B cell (primary cell): ENCODE results near the gene IPMK. TPM values are rescaled to one million over a fixed set of nuclear protein-coding genes. Genes with fewer than 3 reads are reported as not detected.

Experiments used
- ATAC-seq: fragments of 200-7000 bp; cut with Tn5 transposase; one replicate; pipeline ENCODE4 v1.10.0; 2021; ENCODE audit warnings: low read depth, mild to moderate bottlenecking, moderate number of reproducible peaks, moderate library complexity
- CTCF ChIA-PET: fragments of 350-600 bp; sonication (Branson Sonifier 250); formaldehyde crosslinking; loops from one replicate; lab custom pipeline; 2021; ENCODE audit warnings: antibody characterized with exemption, inconsistent platforms; lab: Charles Lee
- POLR2A ChIA-PET: fragments of 350-600 bp; sonication (Branson Sonifier 250); formaldehyde crosslinking; loops from one replicate; lab custom pipeline; 2021; ENCODE audit warnings: antibody characterized with exemption; lab: Charles Lee
- DNase-seq: peaks from one replicate; pipeline ENCODE4 v3.0.0; 2013
- H2AFZ ChIP-seq: 2 replicates; pipeline ENCODE4 v1.6.1; 2012; ENCODE audit warnings: mild to moderate bottlenecking, low read depth, low read length; ENCODE audit not compliant: insufficient read depth, poor library complexity, severe bottlenecking
- H3K27ac ChIP-seq, 2 donors: 1 replicate in 1 of 2; 2 replicates in 1 of 2; pipeline ENCODE4 v1.5.1; 2012 to 2013; ENCODE audit warnings: low read length in 2 of 2, mild to moderate bottlenecking in 2 of 2, moderate library complexity in 1 of 2
- H3K27me3 ChIP-seq, 4 experiments: fragments of 200-600 bp in 1 of 4; sonication (generic) in 1 of 4; replicated peaks in 1 of 4; 1 replicate in 2 of 4; 2 replicates in 2 of 4; pipeline versions ENCODE4 v1.6.1 to v1.7.0; 2013 to 2016; ENCODE audit warnings: low read length in 3 of 4, mild to moderate bottlenecking in 2 of 4, mixed read lengths in 1 of 4, moderate library complexity in 1 of 4; ENCODE audit not compliant: insufficient read depth in 4 of 4, control insufficient read depth in 3 of 4; ENCODE audit errors: control extremely low read depth in 1 of 4
- H3K36me3 ChIP-seq, 2 experiments: replicated peaks in 1 of 2; 1 replicate in 1 of 2; 2 replicates in 1 of 2; pipeline versions ENCODE4 v1.6.1 to v1.7.1; 2013; ENCODE audit warnings: low read length in 1 of 2; ENCODE audit not compliant: insufficient read depth in 2 of 2, control insufficient read depth in 1 of 2; ENCODE audit errors: control extremely low read depth in 1 of 2, extremely low read depth in 1 of 2
- H3K4me1 ChIP-seq, 2 donors: fragments of 200-600 bp in 1 of 2; sonication (generic) in 1 of 2; 1 replicate in 1 of 2; 2 replicates in 1 of 2; pipeline versions ENCODE4 v1.5.1 to v1.6.1; 2013 to 2017; ENCODE audit warnings: low read length in 2 of 2; ENCODE audit not compliant: control insufficient read depth in 2 of 2, insufficient read depth in 2 of 2
- H3K4me2 ChIP-seq: replicated peaks from 2 replicates; pipeline ENCODE3; 2012; ENCODE audit warnings: mild to moderate bottlenecking, low read depth, low read length; ENCODE audit not compliant: poor library complexity, severe bottlenecking
- H3K4me3 ChIP-seq, 5 experiments: fragments of 200-600 bp in 1 of 5; sonication (generic) in 1 of 5; 1 replicate in 3 of 5; 2 replicates in 2 of 5; pipeline versions ENCODE4 v1.5.1 to v1.7.0; 2011 to 2016; ENCODE audit warnings: low read length in 4 of 5, mild to moderate bottlenecking in 4 of 5, low read depth in 2 of 5, control low read depth in 1 of 5, moderate library complexity in 1 of 5; ENCODE audit not compliant: insufficient read depth in 1 of 5; ENCODE audit errors: control extremely low read depth in 1 of 5, extremely low read depth in 1 of 5
- H3K79me2 ChIP-seq: fragments of 200-600 bp; sonication (generic); one replicate; pipeline ENCODE4 v1.6.0; 2016; ENCODE audit warnings: low read length; ENCODE audit not compliant: control insufficient read depth, insufficient read depth
- H3K9ac ChIP-seq: fragments of 200-600 bp; sonication (generic); 2 replicates; pipeline ENCODE4 v1.6.1; 2017; ENCODE audit warnings: mild to moderate bottlenecking, low read length, moderate library complexity
- H3K9me3 ChIP-seq, 3 donors: one replicate each; pipeline versions ENCODE4 v1.6.1 to v1.7.1; 2013; ENCODE audit warnings: low read length in 2 of 3; ENCODE audit not compliant: control insufficient read depth in 2 of 3, insufficient read depth in 1 of 3; ENCODE audit errors: control extremely low read depth in 1 of 3
- H4K20me1 ChIP-seq: 2 replicates; pipeline ENCODE4 v1.6.0; 2012; ENCODE audit warnings: mild to moderate bottlenecking, low read length; ENCODE audit not compliant: insufficient read depth, control insufficient read depth, poor library complexity, severe bottlenecking
- H3K27ac Mint-ChIP-seq: one replicate; pipeline ENCODE4 v1.8.0; 2021; ENCODE audit warnings: mixed read lengths
- H3K27me3 Mint-ChIP-seq: one replicate; pipeline ENCODE4 v1.8.0; 2021; ENCODE audit warnings: mixed read lengths
- H3K4me1 Mint-ChIP-seq: one replicate; pipeline ENCODE4 v1.8.0; 2021; ENCODE audit warnings: mixed read lengths
- H3K4me3 Mint-ChIP-seq: one replicate; pipeline ENCODE4 v1.8.0; 2021; ENCODE audit warnings: mixed read lengths
- H3K9me3 Mint-ChIP-seq: one replicate; pipeline ENCODE4 v1.8.0; 2022; ENCODE audit warnings: mixed read lengths; ENCODE audit not compliant: insufficient read depth
- EZH2 ChIP-seq: IDR thresholded peaks from 2 replicates; pipeline ENCODE4 v1.6.1; 2012; ENCODE audit warnings: borderline replicate concordance, low read depth, mild to moderate bottlenecking, moderate library complexity, low read length; ENCODE audit not compliant: insufficient read depth, poor library complexity, severe bottlenecking
- WGBS: methylation state at CpG from one replicate; pipeline ENCODE4 v1.1.5; 2013; ENCODE audit warnings: missing lambda C conversion rate; ENCODE audit not compliant: insufficient coverage; 5-methylcytosine and 5-hydroxymethylcytosine counted together
- intact Hi-C: fragments of 100-400 bp; cut with micrococcal nuclease; formaldehyde crosslinking; loops from one replicate; pipeline ENCODE4 v1.10.0; 2022
- polyA plus RNA-seq: library from polyadenylated mRNA; depleted of rRNA; stranded (reverse); fragments of >200 nt; gene quantifications from 2 replicates; pipeline ENCODE4 v1.2.3, GENCODE V29; 2012
- total RNA-seq, 2 donors: library from RNA; stranded (reverse); fragments of 120-200 nt in 1 of 2; gene quantifications; 1 replicate in 1 of 2; 2 replicates in 1 of 2; pipeline versions ENCODE4 v1.2.3 to v1.2.4, GENCODE V29; 2013 to 2022
- TF ChIP-seq, protein P1 (sequence below): fragments of 200-600 bp; IDR thresholded peaks from one replicate; pipeline ENCODE4 v1.8.0; 2022; ENCODE audit warnings: antibody characterized with exemption, mild to moderate bottlenecking

The IPMK gene
- total and polyA plus RNA-seq, 2 donors (not counting 1 experiment from before 2014, with no cell fraction given): 1.9 to 8.6 TPM

DNA sequence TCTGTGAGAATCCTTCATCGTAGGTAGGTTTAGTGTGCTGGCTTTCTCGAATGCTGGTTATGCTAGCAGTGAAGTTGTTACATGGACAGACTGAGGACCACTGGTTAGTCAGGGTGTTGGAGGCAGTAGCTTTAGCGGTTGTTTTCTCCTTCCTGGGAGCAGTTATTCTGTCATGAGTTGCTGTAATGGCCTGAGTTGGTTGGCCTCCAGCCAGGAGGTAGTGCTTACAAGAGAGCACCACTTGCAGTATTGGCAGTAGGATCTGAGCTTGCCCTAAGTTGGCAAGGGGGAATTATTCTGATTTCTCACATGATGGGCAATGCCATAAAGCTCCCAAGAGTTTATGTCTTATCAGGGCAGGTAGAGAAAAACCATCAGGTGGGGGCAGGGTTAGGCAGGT, 58.0 kb downstream of the IPMK start:
- intact Hi-C loops: no loop called here
- no peaks in the 10 kb centered on the region for H3K27me3 ChIP-seq
- no peaks in the 10 kb centered on the region for H4K20me1 ChIP-seq
- H3K4me2 ChIP-seq: no peak overlapping the region
- 95% methylated on average over 3 of the region's 3 CpGs for WGBS
- ChIA-PET POLR2A (interaction anchor here (0.6 kb wide), 1 partner anchor 31 kb away, joined by 3 read pairs; no protein-coding TSS in a partner anchor), CTCF (no interaction called here)
- Mint-ChIP-seq H3K27ac (no peak overlapping the region), H3K27me3 (no peaks in the 10 kb centered on the region), H3K4me3 (no peak overlapping the region), H3K4me1 (no peaks in the 10 kb centered on the region), H3K9me3 (no peaks in the 10 kb centered on the region)
- DNase-seq: no peak
- H3K79me2 ChIP-seq: no peaks in the 10 kb centered on the region
- TF ChIP-seq, protein P1, sequence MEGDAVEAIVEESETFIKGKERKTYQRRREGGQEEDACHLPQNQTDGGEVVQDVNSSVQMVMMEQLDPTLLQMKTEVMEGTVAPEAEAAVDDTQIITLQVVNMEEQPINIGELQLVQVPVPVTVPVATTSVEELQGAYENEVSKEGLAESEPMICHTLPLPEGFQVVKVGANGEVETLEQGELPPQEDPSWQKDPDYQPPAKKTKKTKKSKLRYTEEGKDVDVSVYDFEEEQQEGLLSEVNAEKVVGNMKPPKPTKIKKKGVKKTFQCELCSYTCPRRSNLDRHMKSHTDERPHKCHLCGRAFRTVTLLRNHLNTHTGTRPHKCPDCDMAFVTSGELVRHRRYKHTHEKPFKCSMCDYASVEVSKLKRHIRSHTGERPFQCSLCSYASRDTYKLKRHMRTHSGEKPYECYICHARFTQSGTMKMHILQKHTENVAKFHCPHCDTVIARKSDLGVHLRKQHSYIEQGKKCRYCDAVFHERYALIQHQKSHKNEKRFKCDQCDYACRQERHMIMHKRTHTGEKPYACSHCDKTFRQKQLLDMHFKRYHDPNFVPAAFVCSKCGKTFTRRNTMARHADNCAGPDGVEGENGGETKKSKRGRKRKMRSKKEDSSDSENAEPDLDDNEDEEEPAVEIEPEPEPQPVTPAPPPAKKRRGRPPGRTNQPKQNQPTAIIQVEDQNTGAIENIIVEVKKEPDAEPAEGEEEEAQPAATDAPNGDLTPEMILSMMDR: no peak
- no peak for TF ChIP-seq EZH2
- H3K4me3 ChIP-seq: no peak overlapping the region
- no peak overlapping the region for H3K27ac ChIP-seq
- H3K9ac ChIP-seq: no peak overlapping the region
- no peak overlapping the region for H2AFZ ChIP-seq
- H3K9me3 ChIP-seq: peaks cover 0 to 4% (median 0%) of the 10 kb centered on the region in 3 donors
- H3K36me3 ChIP-seq: peaks cover 8 to 14% of the 10 kb centered on the region in 2 experiments
- H3K4me1 ChIP-seq: no peaks in the 10 kb centered on the region
- no peak for ATAC-seq

DNA sequence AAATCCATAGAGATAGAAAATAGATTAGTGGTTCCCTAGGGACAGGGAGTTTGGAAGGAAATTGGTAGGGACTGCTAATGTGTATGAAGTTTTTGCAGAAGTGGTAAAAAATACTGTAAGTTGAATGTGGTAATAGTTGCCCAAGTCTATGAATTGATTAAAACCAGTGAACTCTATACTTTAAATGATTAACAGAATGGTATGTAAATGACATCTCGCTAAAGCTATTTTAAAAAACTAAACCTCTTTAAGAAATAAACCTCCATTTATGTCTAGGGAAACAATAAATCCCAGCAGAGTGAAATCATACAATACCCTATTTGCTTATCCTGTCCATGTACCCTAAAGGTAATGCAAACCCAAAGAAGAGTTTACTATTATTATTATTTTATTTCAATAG, 61.4 kb downstream of the IPMK start:
- TF ChIP-seq, protein P1: no peak
- no peak for TF ChIP-seq EZH2
- Histone ChIP-seq H3K4me2 (no peak overlapping the region), H3K9ac (no peak overlapping the region), H4K20me1 (peaks cover 6% of the 10 kb centered on the region), H3K4me1 (no peaks in the 10 kb centered on the region), H2AFZ (no peak overlapping the region), H3K27me3 (no peaks in the 10 kb centered on the region), H3K27ac (no peak overlapping the region), H3K9me3 (peaks cover 0 to 4% (median 0%) of the 10 kb centered on the region in 3 donors), H3K4me3 (no peak overlapping the region), H3K79me2 (no peaks in the 10 kb centered on the region), H3K36me3 (peaks cover 3 to 21% of the 10 kb centered on the region in 2 experiments)
- no peak overlapping the region for H3K4me3 Mint-ChIP-seq
- no peaks in the 10 kb centered on the region for H3K4me1 Mint-ChIP-seq
- ATAC-seq (no peak), DNase-seq (no peak)
- WGBS: no CpG with 5 or more reads among the region's 1 CpG
- ChIA-PET CTCF (no interaction called here), POLR2A (no interaction called here)
- no peaks in the 10 kb centered on the region for H3K9me3 Mint-ChIP-seq
- intact Hi-C loops: no loop called here
- H3K27me3 Mint-ChIP-seq: no peaks in the 10 kb centered on the region
- H3K27ac Mint-ChIP-seq: no peak overlapping the region
